ENCODE results near the gene ARHGAP18. TPM values are rescaled to one million over a fixed set of nuclear protein-coding genes. Genes with fewer than 3 reads are reported as not detected.

The ARHGAP18 gene
- polyA plus RNA-seq, 1 donor: 18.1 TPM

DNA sequence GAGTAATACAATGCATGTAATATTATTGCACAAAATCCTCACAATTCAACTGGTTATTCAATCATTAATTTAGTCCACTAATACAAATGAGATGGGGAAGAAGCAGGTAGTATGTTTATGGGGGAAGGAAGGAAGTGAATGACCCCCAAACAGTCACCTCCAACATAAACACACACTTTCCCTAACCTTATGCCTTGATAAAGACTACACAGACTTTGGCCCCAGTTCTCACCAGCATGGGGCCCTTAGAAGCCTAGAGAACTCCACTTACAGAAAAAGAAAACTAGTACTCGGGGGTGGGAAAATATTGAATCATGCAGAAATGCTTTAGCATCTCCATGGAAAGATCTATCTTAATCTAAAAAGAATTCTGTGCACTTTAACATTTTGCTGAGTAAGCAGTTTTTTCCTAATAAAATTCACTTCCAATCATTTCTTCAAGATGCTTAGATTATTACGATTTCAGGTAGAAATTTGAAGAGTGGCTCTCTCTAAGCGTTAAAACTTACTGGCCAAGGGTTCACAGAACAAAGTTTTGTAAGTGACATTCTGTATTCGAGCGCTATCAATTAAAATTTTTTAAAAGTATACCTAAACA lies 18.8 kb downstream of the ARHGAP18 start:
- DNase-seq: no peak

DNA sequence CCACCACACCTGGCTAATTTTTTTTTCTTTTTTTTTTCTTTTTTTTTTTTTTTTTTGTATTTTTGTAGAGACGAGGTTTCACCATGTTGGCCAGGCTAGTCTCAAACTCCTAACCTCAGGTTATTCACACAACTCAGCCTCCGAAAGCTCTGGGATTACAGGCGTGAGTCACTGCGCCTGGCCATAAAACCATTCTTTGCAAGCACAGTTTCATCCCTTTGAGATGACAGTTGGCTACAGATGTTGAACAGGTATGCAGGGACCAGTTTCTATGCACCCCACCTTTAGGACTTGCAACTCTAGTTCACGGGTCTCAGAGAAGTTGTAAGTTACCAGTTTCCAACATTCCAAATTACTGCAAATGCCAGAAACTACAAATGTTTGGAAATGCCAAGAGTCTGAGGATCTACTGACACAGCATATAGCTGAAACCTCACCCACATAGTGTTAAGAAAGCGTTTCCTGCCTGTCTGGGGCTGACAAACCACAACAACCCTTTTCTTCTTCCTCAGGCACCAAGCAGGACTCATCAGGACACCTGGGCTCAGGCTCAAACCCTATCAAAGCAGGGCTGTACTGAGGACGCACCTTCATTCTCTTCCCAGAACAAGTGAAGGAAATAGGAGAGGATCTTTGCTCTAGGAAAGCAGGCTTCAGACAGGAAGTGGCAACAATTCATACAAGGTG lies 22.9 kb downstream of the ARHGAP18 start:
- no peak for DNase-seq

- DNase-seq: no peak
These were observed 24.3 kb downstream of the ARHGAP18 start for GRCh38 chr6:129685662-129686031.

- DNase-seq: no peak
These were observed 24.9 kb downstream of the ARHGAP18 start for GRCh38 chr6:129684903-129685661.

DNA sequence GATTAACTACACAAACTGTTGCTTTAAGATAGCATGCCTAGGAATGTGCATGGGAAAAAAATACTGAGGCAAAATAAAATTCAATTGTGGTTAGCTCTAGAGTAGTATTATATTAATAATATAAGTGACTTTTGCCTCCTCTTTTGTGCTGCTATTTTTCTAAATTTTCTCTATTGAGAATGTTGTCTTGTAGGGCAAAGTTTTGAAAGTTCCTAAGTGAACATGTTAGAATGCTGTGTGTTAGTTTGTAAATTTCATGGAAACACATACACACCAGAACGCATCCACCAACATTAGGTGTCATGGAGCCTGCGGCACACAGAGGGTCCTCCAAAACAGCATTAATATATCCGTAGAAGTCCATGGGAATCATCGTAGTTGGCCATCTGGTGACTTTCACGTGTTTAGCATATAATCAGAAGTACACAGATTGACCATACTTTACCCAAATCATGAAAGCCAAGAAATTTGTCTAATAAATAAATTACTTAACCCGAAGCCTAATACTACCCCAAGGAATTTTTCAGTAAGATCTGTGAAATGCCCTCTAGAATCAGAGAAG lies 25.6 kb downstream of the ARHGAP18 start:
- DNase-seq: no peak

GRCh38 chr6:129683601-129684322 lies 26.2 kb downstream of the ARHGAP18 start:
- DNase-seq: peak; percentile 60

DNA sequence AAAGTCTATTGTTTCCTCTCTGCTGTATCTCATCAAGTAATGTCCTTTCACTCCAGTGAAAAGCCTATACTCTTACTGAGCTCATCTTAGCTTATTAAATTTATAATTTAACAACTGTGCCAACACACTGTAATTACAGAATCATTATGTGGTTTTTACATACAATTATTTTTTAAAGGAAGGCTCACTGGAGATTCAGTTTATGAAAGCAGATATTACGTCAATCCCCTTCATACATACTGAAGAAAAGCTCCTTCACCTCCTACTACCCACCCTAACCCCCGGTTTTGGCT lies 28.1 kb downstream of the ARHGAP18 start:
- no peak for DNase-seq

GRCh38 chr6:129680633-129681032 lies 29.3 kb downstream of the ARHGAP18 start:
- no peak for DNase-seq

- DNase-seq: no peak
These were observed 30.2 kb downstream of the ARHGAP18 start for GRCh38 chr6:129679758-129680157.

GRCh38 chr6:129679275-129679674 lies 30.7 kb downstream of the ARHGAP18 start:
- peak; percentile 67 for DNase-seq

GRCh38 chr6:129678463-129678862 lies 31.5 kb downstream of the ARHGAP18 start:
- DNase-seq: no peak

DNA sequence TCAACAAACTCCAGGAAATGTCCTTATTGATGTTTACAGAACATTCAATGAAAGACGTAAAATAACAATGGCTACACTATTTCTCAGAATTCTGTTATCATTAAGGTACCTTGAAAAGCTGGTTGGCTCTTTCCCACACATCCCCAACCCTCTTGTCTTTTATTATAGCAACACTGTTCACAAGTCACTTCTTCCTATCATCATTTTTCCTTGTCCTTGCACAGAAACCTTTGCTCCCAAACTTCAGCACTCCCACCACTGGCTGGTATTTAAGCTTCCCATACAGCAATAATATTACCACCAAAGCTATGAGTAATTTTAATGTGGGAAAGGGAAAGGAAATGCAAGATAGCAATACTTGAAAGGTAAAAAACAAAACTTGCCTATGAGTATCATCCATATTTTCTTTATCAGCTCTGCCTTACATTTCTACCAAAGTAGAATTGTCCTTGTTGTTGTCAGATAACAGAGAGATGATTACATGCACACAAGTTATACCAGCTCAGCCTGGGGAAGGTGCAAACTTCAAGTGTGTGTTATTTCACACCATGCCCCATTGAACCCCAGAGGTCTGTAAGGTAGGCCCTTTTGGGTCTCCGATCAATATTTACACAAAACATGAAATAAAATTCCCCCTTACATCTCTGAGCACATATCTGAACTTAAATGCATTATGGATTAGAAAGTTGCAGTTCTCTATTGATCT lies 32.2 kb downstream of the ARHGAP18 start:
- DNase-seq: no peak

DNA sequence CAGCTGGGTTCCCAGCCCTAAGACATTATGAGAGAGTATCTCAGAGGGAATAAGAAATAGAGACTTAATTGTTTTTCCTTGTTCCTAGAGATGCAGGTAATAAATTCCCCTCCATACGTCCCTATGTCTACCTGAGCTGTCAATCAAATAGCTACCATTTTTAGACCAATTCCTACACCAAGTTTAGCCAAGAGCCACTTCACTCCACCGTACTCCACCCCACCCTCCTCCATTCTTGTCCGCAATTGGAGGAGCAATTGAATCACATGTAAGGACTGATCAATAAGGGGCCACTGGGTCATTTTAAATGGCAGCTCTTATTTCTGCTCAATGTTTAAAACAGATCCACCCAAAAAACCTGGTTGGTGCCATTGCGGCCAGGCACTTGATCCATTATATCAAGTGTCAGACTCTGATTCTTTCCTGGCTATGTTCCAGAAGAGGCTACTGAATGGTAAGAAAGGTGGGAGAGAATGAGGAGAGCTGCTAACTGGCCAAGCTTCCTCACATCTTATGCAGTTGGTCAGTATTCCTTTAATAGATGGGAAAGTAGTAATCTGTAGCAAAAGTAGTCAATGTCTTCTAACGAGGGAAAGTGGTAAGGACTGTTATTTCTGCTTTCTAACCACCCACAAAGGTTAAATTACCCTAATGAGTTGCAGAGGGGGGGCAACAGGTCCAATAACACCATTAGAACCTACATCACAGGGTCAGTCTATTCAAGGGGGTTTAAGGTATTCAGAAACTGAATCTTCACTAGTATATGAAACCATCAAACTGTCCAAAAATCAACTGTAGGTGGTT lies 34.1 kb downstream of the ARHGAP18 start:
- DNase-seq: no peak

GRCh38 chr6:129673748-129674147 lies 36.2 kb downstream of the ARHGAP18 start:
- DNase-seq: no peak

DNA sequence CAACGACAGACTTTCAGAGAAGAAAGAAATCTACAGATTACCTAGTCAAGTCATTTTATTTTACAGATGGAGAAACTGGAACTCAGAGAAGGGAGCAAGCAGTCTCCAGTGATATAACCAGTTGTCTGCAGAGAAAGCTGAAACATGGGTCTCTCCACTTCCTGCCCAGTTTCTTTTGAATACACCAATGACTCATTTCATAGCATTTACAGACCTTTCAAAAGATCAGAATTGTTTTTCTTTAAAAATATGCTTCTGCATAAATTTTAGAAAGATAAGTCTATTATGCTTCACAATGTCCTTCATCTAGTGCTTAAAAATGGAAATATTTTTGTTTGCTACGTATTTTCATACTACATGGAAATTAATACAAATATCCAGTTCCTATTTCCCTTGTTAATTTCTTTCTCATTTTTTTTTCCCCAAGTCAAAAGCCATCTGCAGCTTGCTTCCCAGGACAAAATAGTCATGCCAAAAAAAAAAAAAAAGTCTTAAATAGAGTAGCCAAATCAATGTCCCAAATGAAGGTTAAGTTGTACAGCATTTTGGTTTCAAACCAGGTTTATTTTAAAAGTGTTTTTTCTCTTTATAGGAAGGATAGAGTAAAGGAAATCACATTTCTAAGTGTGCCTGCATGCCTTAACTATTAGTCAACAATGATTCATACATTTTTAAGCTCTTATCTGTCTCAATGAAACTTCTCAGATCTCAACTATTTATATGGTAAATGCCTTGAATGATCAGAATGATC lies 36.9 kb downstream of the ARHGAP18 start:
- DNase-seq: peak; percentile 38

DNA sequence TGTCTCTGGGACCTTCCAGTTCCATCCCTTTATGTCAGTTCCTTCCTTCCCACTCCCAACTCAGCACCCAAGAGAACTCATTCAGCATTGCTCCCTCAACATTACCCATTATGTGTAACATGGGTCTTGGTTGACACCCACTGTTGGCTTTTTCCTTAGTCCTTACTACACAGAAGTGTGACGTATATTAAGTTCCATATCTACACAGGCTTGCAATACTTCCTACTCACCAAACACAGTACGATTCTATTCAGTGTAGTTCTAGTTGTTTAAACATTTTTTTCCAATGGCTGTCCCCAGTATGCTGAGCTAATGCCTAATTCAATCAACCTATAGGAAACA lies 37.7 kb downstream of the ARHGAP18 start:
- no peak for DNase-seq

- DNase-seq: no peak
These were observed 38.3 kb downstream of the ARHGAP18 start for GRCh38 chr6:129671442-129672340.

DNA sequence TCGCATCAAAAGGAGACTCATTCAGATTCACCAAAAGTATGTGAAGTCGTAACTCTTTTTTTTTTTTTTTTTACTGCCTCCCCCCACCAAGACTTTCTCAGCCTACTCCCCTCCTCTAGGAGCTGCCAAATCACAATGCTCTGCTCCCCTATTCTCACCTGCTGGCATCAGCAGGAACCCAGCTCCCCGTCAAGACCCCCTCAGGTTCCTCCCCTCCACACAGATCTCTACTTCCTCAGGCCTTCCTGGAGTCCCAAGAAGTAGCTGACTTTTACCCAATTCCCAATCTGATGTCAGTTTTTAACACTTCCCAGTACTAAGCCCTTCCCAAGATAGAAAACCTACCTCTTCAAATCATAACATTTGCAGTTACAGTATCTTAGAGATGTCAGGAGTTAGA lies 39.3 kb downstream of the ARHGAP18 start:
- no peak for DNase-seq

- DNase-seq: no peak
These were observed 42.4 kb downstream of the ARHGAP18 start for GRCh38 chr6:129667621-129668020.

GRCh38 chr6:129667034-129667433 lies 42.9 kb downstream of the ARHGAP18 start:
- no peak for DNase-seq
